Mucosa of rectum (tissue), 2 donors: ENCODE measurements around the gene SYNM.
"Not testable (repeated sequence)": the region's sequence is repeated elsewhere in the genome, so short reads cannot be mapped to it uniquely, and the experiment has no call there.

Source experiments
- H3K27ac ChIP-seq, 2 donors: one replicate each; pipeline ENCODE4 v1.7.0; 2013; ENCODE audit warnings: inconsistent platforms in 2 of 2, low read depth in 2 of 2, low read length in 2 of 2
- H3K27me3 ChIP-seq, 2 donors: one replicate each; pipeline ENCODE4 v1.7.0; 2013; ENCODE audit warnings: low read length in 2 of 2; ENCODE audit not compliant: control insufficient read depth in 2 of 2, insufficient read depth in 2 of 2
- H3K36me3 ChIP-seq, 2 donors: one replicate each; pipeline ENCODE4 v1.7.0; 2013; ENCODE audit warnings: low read length in 2 of 2; ENCODE audit not compliant: control insufficient read depth in 2 of 2, insufficient read depth in 2 of 2
- H3K4me1 ChIP-seq, 2 donors: one replicate each; pipeline ENCODE4 v1.7.0; 2013; ENCODE audit warnings: low read length in 2 of 2, mild to moderate bottlenecking in 1 of 2; ENCODE audit not compliant: control insufficient read depth in 2 of 2, insufficient read depth in 2 of 2
- H3K4me3 ChIP-seq, 2 donors: one replicate each; pipeline ENCODE4 v1.7.0; 2013; ENCODE audit warnings: low read length in 2 of 2
- H3K9ac ChIP-seq, 2 donors: one replicate each; pipeline ENCODE4 v1.7.0; 2013; ENCODE audit warnings: low read length in 2 of 2, low read depth in 1 of 2, mild to moderate bottlenecking in 1 of 2
- H3K9me3 ChIP-seq, 2 donors: one replicate each; pipeline ENCODE4 v1.7.0; 2013; ENCODE audit warnings: low read length in 2 of 2; ENCODE audit not compliant: control insufficient read depth in 2 of 2
- donor health status: healthy.
- donor health status: Normal muscosa, but diverticular disease.

Gene SYNM

GRCh38 chr15:99104788-99105513 is at the start of gene SYNM:
TSS of gene SYNM (plus strand) at chr15:99105080. CDS start at chr15:99105200, 120 bp downstream.
- Histone ChIP-seq H3K4me1 (peaks cover 7% of the 10 kb centered on the region in 2 donors), H3K27ac (peak within 1 kb of the TSS; percentile 21 to 72), H3K9ac (peak within 1 kb of the TSS; percentile 29 to 47), H3K4me3 (peak within 1 kb of the TSS; percentile 53 to 65), H3K27me3 (peaks cover 15 to 21% of the 10 kb centered on the region in 2 donors), H3K9me3 (no peaks in the 10 kb centered on the region), H3K36me3 (no peaks in the 10 kb centered on the region)

- H3K27ac ChIP-seq, result no peak overlapping the region
- no peaks in the 10 kb centered on the region for H3K36me3 ChIP-seq
- peaks cover 0 to 4% of the 10 kb centered on the region in 2 donors for H3K4me1 ChIP-seq
- peaks cover 11 to 21% of the 10 kb centered on the region in 2 donors for H3K27me3 ChIP-seq
- no peak overlapping the region for H3K4me3 ChIP-seq
- H3K9ac ChIP-seq, result no peak overlapping the region
- H3K9me3 ChIP-seq, result no peaks in the 10 kb centered on the region
These were observed 49.2 kb upstream of the SYNM start for GRCh38 chr15:99055555-99056134.

GRCh38 chr15:99057020-99057419 is 47.9 kb upstream of the SYNM start:
- H3K36me3 ChIP-seq, result no peaks in the 10 kb centered on the region
- no peak overlapping the region for H3K27ac ChIP-seq
- peaks cover 0 to 4% of the 10 kb centered on the region in 2 donors for H3K4me1 ChIP-seq
- no peaks in the 10 kb centered on the region for H3K9me3 ChIP-seq
- no peak overlapping the region for H3K4me3 ChIP-seq
- H3K27me3 ChIP-seq, result peaks cover 17 to 21% of the 10 kb centered on the region in 2 donors
- no peak overlapping the region for H3K9ac ChIP-seq

- H3K27ac ChIP-seq, result peak overlapping the region in 1 of 2 donors; percentile 16
- H3K36me3 ChIP-seq, result no peaks in the 10 kb centered on the region
- no peaks in the 10 kb centered on the region for H3K9me3 ChIP-seq
- no peak overlapping the region for H3K9ac ChIP-seq
- peaks cover 21% of the 10 kb centered on the region in 2 donors for H3K27me3 ChIP-seq
- H3K4me3 ChIP-seq, result no peak overlapping the region
- H3K4me1 ChIP-seq, result peaks cover 0 to 4% of the 10 kb centered on the region in 2 donors
These were observed 47.0 kb upstream of the SYNM start for GRCh38 chr15:99057697-99058420.

GRCh38 chr15:99058421-99058870 is 46.4 kb upstream of the SYNM start:
- H3K27me3 ChIP-seq, result peaks cover 21 to 24% of the 10 kb centered on the region in 2 donors
- no peak overlapping the region for H3K9ac ChIP-seq
- no peaks in the 10 kb centered on the region for H3K9me3 ChIP-seq
- no peaks in the 10 kb centered on the region for H3K36me3 ChIP-seq
- peak overlapping the region; percentile 39 to 48 for H3K4me3 ChIP-seq
- peak overlapping the region in 1 of 2 donors; percentile 16 for H3K27ac ChIP-seq
- H3K4me1 ChIP-seq, result peaks cover 0 to 4% of the 10 kb centered on the region in 2 donors

- peak overlapping the region; percentile 52 for H3K4me3 ChIP-seq
- peaks cover 21 to 25% of the 10 kb centered on the region in 2 donors for H3K27me3 ChIP-seq
- H3K9me3 ChIP-seq, result no peaks in the 10 kb centered on the region
- peak overlapping the region; percentile 65 to 71 for H3K27ac ChIP-seq
- H3K9ac ChIP-seq, result peak overlapping the region; percentile 32 to 51
- no peaks in the 10 kb centered on the region for H3K36me3 ChIP-seq
- peaks cover 0 to 4% of the 10 kb centered on the region in 2 donors for H3K4me1 ChIP-seq
These were observed 45.6 kb upstream of the SYNM start for GRCh38 chr15:99059010-99059981.

GRCh38 chr15:99060186-99060585 is 44.7 kb upstream of the SYNM start:
- H3K36me3 ChIP-seq, H3K9ac ChIP-seq, H3K27ac ChIP-seq, H3K4me3 ChIP-seq, H3K4me1 ChIP-seq, H3K9me3 ChIP-seq: not testable (repeated sequence)
- peaks cover 21 to 25% of the 10 kb centered on the region in 2 donors for H3K27me3 ChIP-seq

- H3K27ac ChIP-seq, result no peak overlapping the region
- H3K36me3 ChIP-seq, result no peaks in the 10 kb centered on the region
- H3K4me1 ChIP-seq, result peaks cover 0 to 4% of the 10 kb centered on the region in 2 donors
- no peak overlapping the region for H3K9ac ChIP-seq
- H3K27me3 ChIP-seq, result peaks cover 18 to 25% of the 10 kb centered on the region in 2 donors
- H3K4me3 ChIP-seq, result no peak overlapping the region
- H3K9me3 ChIP-seq, result no peaks in the 10 kb centered on the region
These were observed 42.7 kb upstream of the SYNM start for GRCh38 chr15:99062226-99062625.

GRCh38 chr15:99068186-99068585 is 36.7 kb upstream of the SYNM start:
- H3K4me1 ChIP-seq, result no peaks in the 10 kb centered on the region
- no peaks in the 10 kb centered on the region for H3K9me3 ChIP-seq
- H3K27ac ChIP-seq, result no peak overlapping the region
- peaks cover 0 to 3% of the 10 kb centered on the region in 2 donors for H3K27me3 ChIP-seq
- H3K4me3 ChIP-seq, result no peak overlapping the region
- H3K36me3 ChIP-seq, result no peaks in the 10 kb centered on the region
- no peak overlapping the region for H3K9ac ChIP-seq
